Kidney (tissue), 14 donors: ENCODE data around the gene AMDHD1. TPM values are rescaled to one million over a fixed set of nuclear protein-coding genes. Genes with fewer than 3 reads are reported as not detected.

Source experiments
- DNase-seq, 5 donors: peaks; one replicate each; pipeline ENCODE4 v3.0.0-alpha.2; 2013 to 2020
- FAIRE-seq: peaks from 2 replicates; lab custom pipeline; 2012; peaks lifted over from hg19 to GRCh38; lab: Jason Lieb, UNC
- H3K27ac ChIP-seq, 2 donors: one replicate each; pipeline ENCODE4 v1.7.0; 2013; ENCODE audit warnings: low read depth in 2 of 2, low read length in 2 of 2, inconsistent platforms in 1 of 2
- H3K27me3 ChIP-seq: one replicate; pipeline ENCODE4 v1.7.1; 2013; ENCODE audit warnings: low read length, inconsistent platforms; ENCODE audit not compliant: control insufficient read depth, insufficient read depth
- H3K36me3 ChIP-seq, 3 donors: one replicate each; pipeline versions ENCODE4 v1.7.0 to v1.7.1; 2013; ENCODE audit warnings: low read length in 3 of 3, control low read depth in 1 of 3, inconsistent platforms in 1 of 3; ENCODE audit not compliant: insufficient read depth in 3 of 3, control insufficient read depth in 2 of 3
- H3K4me1 ChIP-seq, 3 donors: one replicate each; pipeline versions ENCODE4 v1.7.0 to v1.7.1; 2013; ENCODE audit warnings: low read length in 3 of 3, inconsistent platforms in 1 of 3, low read depth in 1 of 3; ENCODE audit not compliant: control insufficient read depth in 2 of 3, insufficient read depth in 2 of 3
- H3K4me3 ChIP-seq, 3 donors: one replicate each; pipeline versions ENCODE4 v1.7.0 to v1.8.1; 2013; ENCODE audit warnings: low read length in 3 of 3, control low read depth in 1 of 3, inconsistent platforms in 1 of 3
- H3K9ac ChIP-seq, 3 donors: one replicate each; pipeline versions ENCODE4 v1.7.0 to v1.7.1; 2013; ENCODE audit warnings: low read length in 3 of 3, control low read depth in 1 of 3, inconsistent platforms in 1 of 3
- H3K9me3 ChIP-seq, 3 donors: one replicate each; pipeline versions ENCODE4 v1.7.0 to v1.7.1; 2013; ENCODE audit warnings: low read length in 3 of 3, control low read depth in 1 of 3, inconsistent platforms in 1 of 3; ENCODE audit not compliant: control insufficient read depth in 2 of 3, insufficient read depth in 1 of 3
- intact Hi-C: fragments of 100-400 bp; cut with DNase I; formaldehyde crosslinking; loops from one replicate; pipeline ENCODE4 v1.11.1; 2022
- polyA plus RNA-seq: library from polyadenylated mRNA; stranded (reverse); fragments of 350-450 nt; fragmentation: Illumina TruSeq; extraction: RNeasy Lipid Tissue Mini Kit (QIAGEN cat#74804); gene quantifications from one replicate; pipeline ENCODE4 v1.2.3, GENCODE V29; 2014; ENCODE audit warnings: low read depth, low replicate concordance; ENCODE audit not compliant: insufficient read depth
- total RNA-seq: library from RNA; stranded (reverse); fragmentation: NEBNext Ultra II Directional; extraction: Animal tissue kit (Norgen Biotek cat#: 25700); gene quantifications from one replicate; pipeline ENCODE4 v1.2.1, GENCODE V29; 2021
- TF ChIP-seq, protein P1 (sequence below): IDR thresholded peaks from 3 replicates; pipeline ENCODE4 v1.5.1; 2012; ENCODE audit warnings: mild to moderate bottlenecking, moderate library complexity, borderline replicate concordance; ENCODE audit not compliant: insufficient read depth; ENCODE audit errors: extremely low read depth
- donor health status: control.
- donor health status: control.
- donor health status: control.
- donor health status: control.
- donor health status: control.
- donor health status: DM: yes; HTN: yes; CAD: no.
- donor health status: Normal renal cell carcinoma (clear cell type).

The AMDHD1 gene
- total and polyA plus RNA-seq, 2 donors from 2014 or later: 1.2 to 5.9 TPM

DNA sequence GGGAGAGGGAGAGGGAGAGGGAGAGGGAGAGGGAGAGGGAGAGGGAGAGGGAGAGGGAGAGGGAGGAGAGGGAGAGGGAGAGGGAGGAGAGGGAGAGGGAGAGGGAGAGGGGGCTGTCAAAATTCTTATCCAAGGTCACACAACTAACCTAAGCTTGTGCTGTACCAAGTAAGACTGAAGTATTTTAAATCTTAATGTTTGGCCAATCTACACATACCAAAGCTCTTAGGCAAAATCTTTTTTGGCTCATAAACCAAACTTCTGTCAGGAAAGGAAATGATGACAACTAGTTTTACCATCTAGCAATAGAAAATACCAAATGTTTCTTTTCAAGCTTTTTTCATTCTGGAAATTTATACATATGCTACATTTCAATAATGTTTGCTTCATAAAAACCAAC is 34.6 kb upstream of the AMDHD1 start:
- H3K4me1 ChIP-seq: no peaks in the 10 kb centered on the region
- H3K9ac ChIP-seq: no peak overlapping the region
- peak in 1 of 5 donors; percentile 20 for DNase-seq
- intact Hi-C loops: no loop called here
- FAIRE-seq: no peak
- no peak overlapping the region for H3K4me3 ChIP-seq
- H3K27ac ChIP-seq: no peak overlapping the region
- no peaks in the 10 kb centered on the region for H3K9me3 ChIP-seq
- no peaks in the 10 kb centered on the region for H3K36me3 ChIP-seq
- no peaks in the 10 kb centered on the region for H3K27me3 ChIP-seq
- TF ChIP-seq, protein P1, sequence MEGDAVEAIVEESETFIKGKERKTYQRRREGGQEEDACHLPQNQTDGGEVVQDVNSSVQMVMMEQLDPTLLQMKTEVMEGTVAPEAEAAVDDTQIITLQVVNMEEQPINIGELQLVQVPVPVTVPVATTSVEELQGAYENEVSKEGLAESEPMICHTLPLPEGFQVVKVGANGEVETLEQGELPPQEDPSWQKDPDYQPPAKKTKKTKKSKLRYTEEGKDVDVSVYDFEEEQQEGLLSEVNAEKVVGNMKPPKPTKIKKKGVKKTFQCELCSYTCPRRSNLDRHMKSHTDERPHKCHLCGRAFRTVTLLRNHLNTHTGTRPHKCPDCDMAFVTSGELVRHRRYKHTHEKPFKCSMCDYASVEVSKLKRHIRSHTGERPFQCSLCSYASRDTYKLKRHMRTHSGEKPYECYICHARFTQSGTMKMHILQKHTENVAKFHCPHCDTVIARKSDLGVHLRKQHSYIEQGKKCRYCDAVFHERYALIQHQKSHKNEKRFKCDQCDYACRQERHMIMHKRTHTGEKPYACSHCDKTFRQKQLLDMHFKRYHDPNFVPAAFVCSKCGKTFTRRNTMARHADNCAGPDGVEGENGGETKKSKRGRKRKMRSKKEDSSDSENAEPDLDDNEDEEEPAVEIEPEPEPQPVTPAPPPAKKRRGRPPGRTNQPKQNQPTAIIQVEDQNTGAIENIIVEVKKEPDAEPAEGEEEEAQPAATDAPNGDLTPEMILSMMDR: no peak

DNA sequence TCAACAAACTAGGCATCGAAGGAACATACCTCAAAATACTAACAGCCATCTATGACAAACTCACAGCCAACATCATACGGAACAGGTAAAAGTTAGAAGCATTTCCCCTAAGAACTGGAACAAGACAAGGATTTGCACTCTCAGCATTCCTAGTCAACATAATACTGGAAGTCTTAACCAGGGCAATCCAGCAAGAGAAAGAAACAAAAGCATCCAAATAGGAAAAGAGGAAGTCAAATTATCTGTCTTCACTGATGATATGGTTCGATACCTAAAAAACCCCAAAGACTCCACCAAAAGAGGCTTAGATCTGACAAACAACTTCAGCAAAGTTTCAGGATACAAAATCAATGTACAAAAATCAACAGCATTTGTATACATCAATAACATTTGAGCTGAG is 33.3 kb upstream of the AMDHD1 start:
- no peaks in the 10 kb centered on the region for H3K36me3 ChIP-seq
- FAIRE-seq (no peak), DNase-seq (no peak)
- H3K27ac ChIP-seq: no peak overlapping the region
- no peaks in the 10 kb centered on the region for H3K27me3 ChIP-seq
- no peak overlapping the region for H3K4me3 ChIP-seq
- H3K9ac ChIP-seq: no peak overlapping the region
- no peaks in the 10 kb centered on the region for H3K9me3 ChIP-seq
- TF ChIP-seq, protein P1: no peak
- no peaks in the 10 kb centered on the region for H3K4me1 ChIP-seq
- intact Hi-C loops: no loop called here

DNA sequence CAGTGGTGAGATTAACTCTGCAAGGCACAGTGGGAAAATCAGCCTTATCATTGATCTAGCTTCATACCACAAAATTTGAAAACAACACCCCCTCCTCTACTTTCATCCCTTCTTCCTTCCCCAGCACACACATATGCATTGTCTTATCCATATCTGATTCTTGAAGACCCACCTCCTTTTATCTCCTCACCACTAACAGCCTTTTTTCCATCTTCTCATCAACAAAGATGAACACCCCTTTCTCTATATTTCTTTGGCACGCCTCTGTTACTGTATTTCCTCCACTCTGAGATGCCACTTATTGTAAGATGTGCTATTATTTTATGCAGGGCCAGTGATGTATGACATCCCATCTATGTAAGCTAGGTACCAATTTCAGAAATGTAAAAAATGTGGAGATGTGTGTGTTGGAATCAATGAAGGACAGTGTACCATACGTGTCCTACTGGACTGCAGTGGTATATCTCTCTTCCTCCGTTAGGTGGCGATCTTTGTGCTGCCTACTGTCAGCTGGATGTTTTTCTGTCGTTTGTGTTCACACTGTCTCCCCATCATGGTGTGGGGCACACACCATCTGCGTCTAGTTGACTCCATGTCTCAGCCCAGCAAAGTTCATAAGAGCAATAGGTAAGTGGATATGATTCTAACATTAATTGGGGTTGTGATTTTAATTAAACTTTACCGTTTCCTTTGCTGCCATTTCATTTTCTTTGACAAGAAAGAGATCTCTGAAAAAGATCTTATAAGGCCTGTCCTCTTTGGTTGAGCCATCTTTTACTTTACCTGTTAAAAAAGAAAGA is 24.7 kb upstream of the AMDHD1 start:
- no peak overlapping the region for H3K27ac ChIP-seq
- intact Hi-C loops: no loop called here
- H3K27me3 ChIP-seq: no peaks in the 10 kb centered on the region
- H3K4me1 ChIP-seq: no peaks in the 10 kb centered on the region
- H3K9me3 ChIP-seq: no peaks in the 10 kb centered on the region
- DNase-seq (peak in 3 of 5 donors; percentile 26 to 70 (median 53)), FAIRE-seq (peak; percentile 37)
- H3K9ac ChIP-seq: no peak overlapping the region
- H3K4me3 ChIP-seq: no peak overlapping the region
- TF ChIP-seq, protein P1: peak; percentile 80
- H3K36me3 ChIP-seq: no peaks in the 10 kb centered on the region
